Measurements from ENCODE around the gene LY6G6F.

- TF ChIP-seq POLR2AphosphoS5 (IDR thresholded peaks at IDR 0.05; ENCODE audit: borderline replicate concordance, low read depth, low read length) (no peak), EZH2 (IDR thresholded peaks at IDR 0.05) (no peak)
Observed at GRCh38 chr6:31700740-31701401, 5.8 kb upstream of the LY6G6F start.
